Activated CD4-positive, alpha-beta memory T cell treated with anti-CD3 and anti-CD28 coated beads, Interleukin-2, amount 10 ng/mL, durations not matched to agents 7 days and 5 days (primary cell): ENCODE measurements around the gene CACNA1I. TPM values are rescaled to one million over a fixed set of nuclear protein-coding genes. Genes with fewer than 3 reads are reported as not detected.
A peak's percentile ranks its signal among the peaks of the same experiment; 100 is the strongest.

Experiments used
- CTCF ChIA-PET: fragments of 350-600 bp; sonication (Branson Sonifier 250); formaldehyde crosslinking; loops from one replicate; lab custom pipeline; 2021; ENCODE audit warnings: antibody characterized with exemption, inconsistent platforms; lab: Charles Lee
- POLR2A ChIA-PET: fragments of 350-600 bp; sonication (Branson Sonifier 250); formaldehyde crosslinking; loops from one replicate; lab custom pipeline; 2021; ENCODE audit warnings: antibody characterized with exemption; lab: Charles Lee
- DNase-seq: peaks from one replicate; pipeline ENCODE4 v3.0.0-alpha.2; 2020
- H3K27ac Mint-ChIP-seq: one replicate; pipeline ENCODE4 v1.8.0; 2021; ENCODE audit warnings: mild to moderate bottlenecking, mixed read lengths
- H3K27me3 Mint-ChIP-seq: one replicate; pipeline ENCODE4 v1.8.0; 2021; ENCODE audit warnings: mixed read lengths
- H3K36me3 Mint-ChIP-seq: one replicate; pipeline ENCODE4 v1.8.0; 2021; ENCODE audit warnings: low read depth, mixed read lengths
- H3K4me1 Mint-ChIP-seq: one replicate; pipeline ENCODE4 v1.8.0; 2021; ENCODE audit warnings: mixed read lengths
- H3K4me3 Mint-ChIP-seq: one replicate; pipeline ENCODE4 v1.8.0; 2021; ENCODE audit warnings: mild to moderate bottlenecking, mixed read lengths
- H3K9me3 Mint-ChIP-seq: one replicate; pipeline ENCODE4 v1.8.0; 2021; ENCODE audit warnings: mixed read lengths
- total RNA-seq, 2 experiments: library from RNA; stranded (reverse); gene quantifications; one replicate each; pipeline ENCODE4 v1.2.3, GENCODE V29; 2021

The CACNA1I gene
- total RNA-seq, 2 experiments from 2014 or later, result 8.7 to 8.8 TPM

DNA sequence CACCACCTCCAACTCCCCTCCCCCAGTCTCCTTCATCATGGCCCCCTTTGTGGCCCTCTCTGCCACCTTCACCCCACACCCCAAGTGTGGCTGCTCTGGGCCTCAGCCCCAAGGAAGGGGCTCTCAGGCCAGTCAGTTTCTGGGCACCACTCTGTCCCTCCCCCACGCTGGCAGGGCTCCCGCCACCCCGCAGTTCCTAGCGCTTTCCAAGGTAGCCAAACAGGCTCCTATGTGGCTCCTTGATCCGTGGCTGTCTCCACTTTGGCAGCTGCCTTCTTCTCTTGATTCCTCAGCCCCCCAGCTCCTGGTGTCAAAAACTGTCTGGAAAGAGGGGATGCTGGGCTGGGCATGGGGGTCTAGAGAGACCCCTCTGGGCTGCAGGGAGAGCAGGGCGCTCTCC, 10.4 kb upstream of the CACNA1I start:
- ChIA-PET POLR2A (no interaction called here), CTCF (interaction anchor here (1.2 kb wide), 1 partner anchor 462 kb away, joined by 3 read pairs; no protein-coding TSS in a partner anchor)
- H3K36me3 Mint-ChIP-seq, result no peaks in the 10 kb centered on the region
- H3K27ac Mint-ChIP-seq, result no peak overlapping the region
- no peak for DNase-seq
- no peak overlapping the region for H3K4me3 Mint-ChIP-seq
- peaks cover 7% of the 10 kb centered on the region for H3K4me1 Mint-ChIP-seq
- H3K9me3 Mint-ChIP-seq, result no peaks in the 10 kb centered on the region
- H3K27me3 Mint-ChIP-seq, result peaks cover 44% of the 10 kb centered on the region

DNA sequence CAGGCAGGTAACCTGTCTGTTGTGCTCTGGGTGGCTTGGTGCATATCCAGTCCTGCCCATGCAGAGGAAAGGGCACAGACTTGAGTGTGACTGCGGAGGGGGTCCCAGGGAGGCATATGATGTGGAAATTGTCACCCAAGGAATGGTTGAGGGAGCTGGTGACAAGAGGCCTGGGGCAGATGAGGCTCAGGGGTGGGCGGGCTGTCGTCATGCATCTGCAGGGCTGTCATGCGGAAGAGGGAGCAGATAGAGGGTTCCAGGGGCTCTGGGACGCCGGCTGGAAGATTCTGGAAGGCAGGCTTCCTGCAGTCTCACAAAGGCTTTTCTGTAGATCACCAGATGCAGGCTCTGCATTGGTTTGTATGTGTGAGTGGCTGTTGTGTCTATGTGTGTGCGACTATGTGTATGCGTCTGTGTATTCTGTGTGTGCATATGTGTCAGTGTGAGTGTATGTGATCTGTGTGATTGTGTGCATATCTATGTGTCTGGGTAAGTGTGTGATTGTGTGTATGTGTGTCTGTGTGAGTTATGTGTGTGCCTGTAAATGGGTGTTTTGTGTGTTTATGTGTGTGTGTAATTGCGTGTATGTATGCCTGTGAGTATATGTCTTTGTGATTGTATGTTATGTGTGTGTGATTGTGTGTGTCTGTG, 7.6 kb upstream of the CACNA1I start:
- H3K27ac Mint-ChIP-seq, result no peak overlapping the region
- peaks cover 18% of the 10 kb centered on the region for H3K4me1 Mint-ChIP-seq
- H3K36me3 Mint-ChIP-seq, result peaks cover 6% of the 10 kb centered on the region
- ChIA-PET POLR2A (interaction anchor here (1.2 kb wide), 1 partner anchor 13 kb away, joined by 3 read pairs; no protein-coding TSS in a partner anchor), CTCF (interaction anchor here (1.3 kb wide), 1 partner anchor 470 kb away, joined by 3 read pairs; no protein-coding TSS in a partner anchor)
- peaks cover 26% of the 10 kb centered on the region for H3K27me3 Mint-ChIP-seq
- H3K4me3 Mint-ChIP-seq, result no peak overlapping the region
- DNase-seq, result no peak
- H3K9me3 Mint-ChIP-seq, result peaks cover 6% of the 10 kb centered on the region

DNA sequence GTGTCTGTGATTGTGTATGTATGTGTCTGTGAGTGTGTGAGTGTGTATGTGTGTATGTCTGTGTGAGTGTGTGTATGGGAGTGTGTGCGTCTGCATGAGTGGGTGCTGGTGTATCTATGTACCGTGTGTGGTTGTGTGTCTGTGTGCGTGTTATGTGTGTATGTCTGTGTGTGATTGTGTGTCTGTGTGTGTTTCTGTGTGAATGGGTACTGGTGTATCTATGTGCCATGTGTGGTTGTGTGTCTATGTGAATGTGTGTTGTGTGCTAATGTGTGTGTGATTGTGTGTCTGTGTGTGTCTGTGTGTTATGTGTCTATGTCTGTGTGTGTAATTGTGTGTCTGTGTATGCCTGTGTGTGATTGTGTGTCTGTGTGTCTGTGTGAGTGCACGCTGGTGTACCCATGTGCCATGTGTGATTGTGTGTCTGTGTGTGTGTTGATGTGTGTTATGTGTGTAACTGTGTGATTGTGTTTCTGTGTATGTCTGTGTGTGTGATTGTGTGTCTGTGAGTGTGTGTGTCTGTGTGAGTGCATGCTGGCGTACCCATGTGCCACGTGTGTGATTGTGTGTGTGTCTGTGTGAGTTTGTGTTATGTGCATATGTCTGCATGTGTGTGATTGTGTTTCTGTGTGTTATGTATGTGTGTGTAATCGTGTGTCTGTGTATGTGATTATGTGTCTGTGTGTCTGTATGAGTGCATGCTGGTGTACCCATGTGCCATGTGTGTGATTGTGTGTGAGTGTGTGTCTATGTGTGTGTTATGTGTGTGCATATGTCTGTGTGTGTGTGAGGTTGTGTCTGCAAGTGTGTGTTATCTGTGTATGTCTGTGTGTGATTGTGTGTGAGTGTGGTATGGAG, 6.8 kb upstream of the CACNA1I start:
- Mint-ChIP-seq H3K4me1 (peaks cover 20% of the 10 kb centered on the region), H3K4me3 (no peak overlapping the region), H3K36me3 (peaks cover 6% of the 10 kb centered on the region), H3K27ac (no peak overlapping the region), H3K9me3 (peaks cover 6% of the 10 kb centered on the region), H3K27me3 (peaks cover 20% of the 10 kb centered on the region)
- ChIA-PET POLR2A (no interaction called here), CTCF (no interaction called here)
- DNase-seq, result no peak

DNA sequence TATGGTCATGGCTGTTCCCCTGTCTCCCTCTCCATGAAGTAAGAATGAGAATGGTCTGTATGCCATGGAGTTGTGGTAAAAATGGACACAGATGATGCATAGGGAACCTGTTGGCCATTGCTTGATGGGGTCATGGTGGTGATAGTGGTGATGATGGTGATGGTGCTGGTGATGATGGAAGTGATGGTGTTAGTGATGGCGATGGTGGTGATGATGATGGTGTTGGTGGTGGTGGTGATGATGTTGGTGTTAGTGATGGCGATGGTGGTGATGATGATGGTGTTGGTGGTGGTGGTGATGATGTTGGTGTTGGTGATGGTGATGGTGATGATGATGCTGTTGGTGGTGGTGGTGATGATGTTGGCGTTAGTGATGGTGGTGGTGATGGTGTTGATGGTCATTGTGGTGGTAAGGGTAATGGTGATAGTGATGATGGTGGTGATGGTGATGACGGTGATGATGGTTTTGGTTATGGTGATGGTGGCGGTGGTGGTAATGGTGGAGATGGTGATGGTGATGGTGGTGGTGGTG, 5.1 kb upstream of the CACNA1I start:
- H3K27ac Mint-ChIP-seq, result no peak overlapping the region
- H3K4me3 Mint-ChIP-seq, result no peak overlapping the region
- ChIA-PET CTCF (no interaction called here), POLR2A (no interaction called here)
- H3K4me1 Mint-ChIP-seq, result peaks cover 20% of the 10 kb centered on the region
- no peak for DNase-seq
- H3K36me3 Mint-ChIP-seq, result peaks cover 6% of the 10 kb centered on the region
- peaks cover 5% of the 10 kb centered on the region for H3K27me3 Mint-ChIP-seq
- H3K9me3 Mint-ChIP-seq, result peaks cover 6% of the 10 kb centered on the region

DNA sequence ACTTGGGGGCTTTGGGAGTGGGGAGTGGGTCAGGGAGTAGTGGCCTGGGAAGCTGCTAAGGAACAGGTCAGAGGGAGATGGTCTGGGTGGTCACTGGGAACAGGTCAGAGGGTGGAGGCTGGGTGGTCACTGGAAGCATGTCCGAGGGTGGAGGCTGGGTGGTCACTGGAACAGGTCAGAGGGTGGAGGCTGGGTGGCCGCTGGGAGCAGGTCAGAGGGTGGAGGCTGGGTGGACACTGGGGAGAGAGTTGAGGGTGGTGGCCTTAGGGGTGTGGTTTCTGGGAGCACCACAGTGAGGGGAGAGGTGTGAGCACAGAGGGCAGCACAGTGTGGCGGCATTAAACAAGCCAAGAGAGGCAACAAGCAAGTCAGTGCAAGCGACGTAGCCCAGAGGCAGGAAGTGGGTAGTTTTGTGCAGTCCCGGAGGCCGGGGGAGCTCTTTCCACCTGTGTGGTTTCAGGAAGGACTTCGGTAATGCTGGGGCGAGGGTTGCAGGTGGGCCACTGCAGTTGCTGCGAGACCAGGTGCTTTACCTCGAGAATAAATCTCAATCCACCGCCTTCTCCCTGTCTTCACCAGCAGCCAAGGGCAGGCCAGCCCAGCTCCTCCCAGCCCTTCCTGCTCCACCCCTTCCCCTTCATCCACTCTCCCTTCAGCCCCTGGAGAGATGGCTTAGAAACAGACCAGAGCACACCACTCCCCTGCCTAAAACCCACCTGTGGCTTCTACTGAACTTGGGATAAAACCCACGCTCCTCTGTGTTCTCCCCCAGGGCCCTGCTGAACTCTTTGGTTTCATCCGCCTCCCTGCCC, 3.2 kb upstream of the CACNA1I start:
- Mint-ChIP-seq H3K36me3 (peaks cover 6% of the 10 kb centered on the region), H3K4me3 (no peak overlapping the region), H3K9me3 (peaks cover 6% of the 10 kb centered on the region), H3K27ac (peak overlapping the region; percentile 48), H3K4me1 (peaks cover 20% of the 10 kb centered on the region), H3K27me3 (peaks cover 4% of the 10 kb centered on the region)
- DNase-seq, result peak; percentile 64
- ChIA-PET POLR2A (interaction anchor here (1.0 to 1.8 kb wide), 3 partner anchors 12 to 370 kb away, joined by 3 to 6 read pairs (median 3); no protein-coding TSS in a partner anchor), CTCF (interaction anchor here (0.7 to 1.7 kb wide), 10 partner anchors 8 to 460 kb away, joined by 3 to 6 read pairs (median 3); no protein-coding TSS in a partner anchor)

DNA sequence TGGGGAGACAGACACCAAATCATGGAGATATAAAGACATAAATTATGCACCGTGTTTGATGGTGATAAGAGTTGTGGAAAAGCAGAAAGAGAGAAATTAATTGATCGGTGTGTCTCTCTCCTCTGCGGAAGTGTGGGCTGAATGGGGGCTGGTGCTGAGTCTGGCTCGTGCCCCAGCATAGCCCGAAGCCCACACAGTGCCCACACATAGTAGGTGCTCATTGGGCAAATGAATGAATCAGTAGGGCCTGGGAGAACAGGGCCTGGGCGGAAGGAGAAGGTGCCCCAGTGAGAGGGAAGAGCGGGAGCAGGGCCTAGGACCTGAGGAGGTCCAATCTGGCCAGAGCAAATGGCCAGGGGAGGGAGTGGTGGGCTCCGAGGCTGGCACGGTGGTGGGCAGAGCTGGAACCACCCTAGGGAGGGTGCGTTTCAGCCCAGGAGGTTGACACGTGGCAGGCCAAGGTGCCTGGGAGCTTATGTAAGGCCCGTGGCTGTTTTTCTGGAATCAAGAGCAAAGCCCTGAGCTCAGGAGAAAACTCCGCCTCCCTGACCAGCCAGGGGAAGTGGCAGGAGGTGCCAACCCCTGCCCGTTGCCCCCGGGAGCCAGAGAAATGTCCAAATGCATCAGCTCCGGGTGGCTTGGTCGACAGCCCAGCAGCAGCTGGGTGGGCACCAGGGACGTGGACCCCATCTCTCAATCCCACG, 2.1 kb upstream of the CACNA1I start:
- POLR2A ChIA-PET, result no interaction called here
- Mint-ChIP-seq H3K27ac (no peak overlapping the region), H3K4me1 (peaks cover 20% of the 10 kb centered on the region), H3K9me3 (peaks cover 6% of the 10 kb centered on the region), H3K4me3 (no peak overlapping the region), H3K27me3 (peaks cover 4% of the 10 kb centered on the region), H3K36me3 (peaks cover 6% of the 10 kb centered on the region)
- no peak for DNase-seq
- CTCF ChIA-PET, result no interaction called here

DNA sequence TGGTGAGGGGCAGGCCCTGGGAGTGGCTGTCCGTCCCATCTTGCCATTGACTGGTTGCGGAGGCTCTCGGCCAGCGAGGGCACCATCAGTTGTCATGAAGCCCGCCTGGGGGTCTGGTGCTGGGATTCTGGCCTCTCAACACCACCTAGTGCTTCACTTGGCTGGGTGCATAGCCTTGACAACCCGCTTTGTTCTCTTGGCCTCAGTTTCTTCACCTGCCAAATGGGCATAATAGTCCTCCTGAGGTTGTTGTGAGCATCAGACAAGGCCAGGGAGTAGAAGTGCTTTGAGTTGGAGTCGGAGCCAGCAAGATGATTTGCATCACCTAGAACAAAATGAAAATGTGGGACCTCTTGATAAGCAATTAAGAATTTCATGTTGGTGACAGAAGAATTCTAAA, 1.5 kb upstream of the CACNA1I start:
- no peak for DNase-seq
- no peak overlapping the region for H3K27ac Mint-ChIP-seq
- peaks cover 20% of the 10 kb centered on the region for H3K4me1 Mint-ChIP-seq
- CTCF ChIA-PET, result interaction anchor here (2.2 kb wide), 1 partner anchor 456 kb away, joined by 7 read pairs; no protein-coding TSS in a partner anchor
- peaks cover 6% of the 10 kb centered on the region for H3K9me3 Mint-ChIP-seq
- H3K4me3 Mint-ChIP-seq, result no peak overlapping the region
- POLR2A ChIA-PET, result no interaction called here
- peaks cover 4% of the 10 kb centered on the region for H3K27me3 Mint-ChIP-seq
- peaks cover 6% of the 10 kb centered on the region for H3K36me3 Mint-ChIP-seq

DNA sequence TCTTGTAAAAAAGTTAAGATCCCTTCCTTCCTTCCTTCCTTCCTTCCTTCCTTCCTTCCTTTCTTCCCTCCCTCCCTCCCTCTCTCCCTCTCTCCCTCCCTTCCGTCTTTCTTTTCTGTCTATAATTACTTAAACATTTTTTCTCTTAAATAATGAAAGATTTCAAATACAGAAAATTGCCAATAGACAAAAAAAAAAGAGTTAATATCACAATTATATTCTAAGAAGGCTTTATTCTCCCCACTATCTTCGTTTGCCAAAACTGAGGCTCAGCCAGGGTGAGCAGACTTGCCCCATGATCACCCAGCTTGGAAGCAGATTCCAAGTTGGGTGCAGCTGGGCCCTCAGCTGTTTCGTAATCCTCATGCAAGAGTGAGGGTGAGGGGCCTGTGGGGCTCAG, 327 bp upstream of the CACNA1I start:
- ChIA-PET POLR2A (no interaction called here), CTCF (interaction anchor here (2.2 kb wide), 1 partner anchor 454 kb away, joined by 7 read pairs; no protein-coding TSS in a partner anchor)
- DNase-seq, result no peak
- peaks cover 20% of the 10 kb centered on the region for H3K4me1 Mint-ChIP-seq
- H3K4me3 Mint-ChIP-seq, result no peak overlapping the region
- H3K27ac Mint-ChIP-seq, result no peak overlapping the region
- H3K27me3 Mint-ChIP-seq, result peaks cover 4% of the 10 kb centered on the region
- peaks cover 6% of the 10 kb centered on the region for H3K36me3 Mint-ChIP-seq
- peaks cover 6% of the 10 kb centered on the region for H3K9me3 Mint-ChIP-seq

DNA sequence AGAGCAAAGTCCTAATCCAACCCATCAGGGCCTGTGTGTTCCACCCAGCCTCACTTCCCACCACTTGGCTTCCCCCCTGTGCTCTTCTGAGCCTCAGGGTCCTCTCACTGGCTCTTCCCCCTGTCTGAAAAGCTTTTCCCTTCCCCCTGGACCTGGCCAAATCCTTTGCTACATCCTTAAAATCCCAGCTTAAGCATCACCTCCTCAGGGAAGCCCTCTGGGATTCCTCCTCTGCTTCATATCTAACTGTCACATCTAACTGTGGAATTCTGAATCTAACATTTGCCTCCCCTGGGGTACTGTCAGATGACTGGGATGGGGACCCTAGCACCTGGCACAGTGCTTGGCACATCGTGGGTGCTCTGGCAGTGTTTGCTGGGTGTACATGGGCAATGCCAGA, 985 bp downstream of the CACNA1I start:
- CTCF ChIA-PET, result no interaction called here
- POLR2A ChIA-PET, result interaction anchor here (1.3 kb wide), 1 partner anchor 453 kb away, joined by 3 read pairs; no protein-coding TSS in a partner anchor

DNA sequence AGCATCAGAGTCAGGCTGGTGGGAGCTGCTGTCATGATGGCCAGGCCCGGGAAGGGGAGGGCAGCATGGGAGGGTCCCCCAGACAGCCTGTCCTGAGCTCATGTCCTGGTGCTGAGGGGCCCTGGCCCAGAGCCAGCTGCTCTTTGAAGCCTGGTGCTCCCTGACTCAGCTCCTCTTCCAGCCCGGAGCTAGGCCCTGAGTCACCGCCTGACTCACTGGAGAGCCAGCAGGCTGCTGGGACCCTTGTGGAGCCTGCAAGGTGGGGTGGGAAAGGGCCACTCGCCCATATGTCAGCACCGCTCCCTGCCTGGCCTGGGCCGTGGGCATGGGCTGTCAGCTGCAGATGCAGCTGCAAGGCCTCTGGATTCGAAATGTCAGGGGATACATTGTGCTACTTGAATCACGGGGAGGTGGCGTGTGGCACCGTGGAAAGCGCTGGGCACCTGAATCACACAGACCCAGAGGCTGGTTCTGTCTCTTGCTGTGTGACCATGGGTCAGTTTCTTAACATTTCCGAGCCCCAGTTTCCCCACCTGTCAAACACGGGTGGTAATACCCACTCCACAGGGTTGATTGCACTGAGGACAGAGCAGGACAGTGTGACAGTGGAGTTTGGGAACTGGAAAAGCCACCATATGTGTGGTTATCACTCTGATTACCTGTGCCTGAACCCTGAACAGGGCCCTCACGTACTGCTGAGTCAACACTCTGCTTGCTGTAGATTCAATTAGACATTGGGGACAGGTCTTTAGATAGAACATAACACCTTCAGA, 4.4 kb downstream of the CACNA1I start:
- no peaks in the 10 kb centered on the region for H3K4me1 Mint-ChIP-seq
- CTCF ChIA-PET, result interaction anchor here (0.7 kb wide), 1 partner anchor 8 kb away, joined by 3 read pairs; no protein-coding TSS in a partner anchor
- H3K9me3 Mint-ChIP-seq, result no peaks in the 10 kb centered on the region
- no peaks in the 10 kb centered on the region for H3K36me3 Mint-ChIP-seq
- no peak overlapping the region for H3K4me3 Mint-ChIP-seq
- H3K27me3 Mint-ChIP-seq, result peaks cover 15% of the 10 kb centered on the region
- no peak overlapping the region for H3K27ac Mint-ChIP-seq
- POLR2A ChIA-PET, result no interaction called here
- DNase-seq, result no peak

More for the DNA sequence above, 985 bp downstream of the CACNA1I start:
- Mint-ChIP-seq H3K9me3 (no peaks in the 10 kb centered on the region), H3K36me3 (no peaks in the 10 kb centered on the region), H3K27me3 (peaks cover 4% of the 10 kb centered on the region), H3K27ac (no peak overlapping the region), H3K4me3 (no peak overlapping the region), H3K4me1 (peaks cover 17% of the 10 kb centered on the region)
- DNase-seq, result no peak

DNA sequence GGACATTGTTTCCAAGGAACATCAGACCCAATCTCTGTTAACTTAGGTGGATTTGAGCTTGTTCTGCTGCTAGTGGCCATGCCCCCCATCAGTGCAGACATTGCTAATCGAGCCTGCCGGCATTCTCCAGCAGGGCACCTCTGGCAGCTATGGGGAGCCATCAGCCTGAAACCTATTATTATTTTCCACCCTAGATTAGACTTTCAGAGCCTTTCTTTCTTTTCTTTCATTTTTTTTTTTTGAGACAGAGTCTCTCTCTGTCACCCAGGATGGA, 4.9 kb downstream of the CACNA1I start:
- Mint-ChIP-seq H3K9me3 (no peaks in the 10 kb centered on the region), H3K36me3 (no peaks in the 10 kb centered on the region), H3K27me3 (peaks cover 15% of the 10 kb centered on the region), H3K27ac (no peak overlapping the region), H3K4me1 (no peaks in the 10 kb centered on the region), H3K4me3 (no peak overlapping the region)
- CTCF ChIA-PET, result interaction anchor here (0.7 kb wide), 1 partner anchor 8 kb away, joined by 3 read pairs; no protein-coding TSS in a partner anchor
- POLR2A ChIA-PET, result no interaction called here
- DNase-seq, result no peak
